ENCODE measurements around the gene OAS1. TPM values are rescaled to one million over a fixed set of nuclear protein-coding genes. Genes with fewer than 3 reads are reported as not detected.

The OAS1 gene
- total RNA-seq = 10 to 100 TPM; 13.8 to 18.1 TPM
- long read RNA-seq, partial matches to known transcripts = 0 of 6 reads
- long read RNA-seq, other reads (novel, unspliced or antisense) = 0 of 6 reads

- DNase-seq (no peak), ATAC-seq (peak; percentile 81 to 95)
- intact Hi-C loops (cut with DNase I) = no loop called here
Measured at GRCh38 chr12:112906712-112907414, at the start of gene OAS1. Gene OAS1, plus strand, starts transcription at chr12:112906962. Its CDS starts 78 bp downstream, at chr12:112907040.

- DNase-seq (no peak), ATAC-seq (no peak)
- intact Hi-C loops (cut with DNase I) = no loop called here
Measured at GRCh38 chr12:112859291-112859690, 47.5 kb upstream of the OAS1 start.

GRCh38 chr12:112860181-112860580 lies 46.6 kb upstream of the OAS1 start:
- no peak for ATAC-seq
- DNase-seq = no peak

GRCh38 chr12:112861284-112861683 lies 45.5 kb upstream of the OAS1 start:
- intact Hi-C loops (cut with DNase I) = no loop called here
- ATAC-seq = no peak

More at GRCh38 chr12:112860181-112860580, 46.6 kb upstream of the OAS1 start:
- intact Hi-C loops (cut with DNase I) = no loop called here

GRCh38 chr12:112862636-112863290 lies 44.0 kb upstream of the OAS1 start:
- DNase-seq = no peak
- intact Hi-C loops (cut with DNase I) = no loop called here
- no peak for ATAC-seq

More at GRCh38 chr12:112861284-112861683, 45.5 kb upstream of the OAS1 start:
- no peak for DNase-seq

GRCh38 chr12:112868459-112869041 lies 38.2 kb upstream of the OAS1 start:
- intact Hi-C loops (cut with DNase I) = no loop called here
- DNase-seq (no peak), ATAC-seq (no peak)

- no peak for ATAC-seq
- intact Hi-C loops (cut with DNase I) = no loop called here
- no peak for DNase-seq
Measured at GRCh38 chr12:112869091-112869490, 37.7 kb upstream of the OAS1 start.

- DNase-seq (no peak), ATAC-seq (no peak)
- intact Hi-C loops (cut with DNase I) = no loop called here
Measured at GRCh38 chr12:112869778-112870177, 37.0 kb upstream of the OAS1 start.

GRCh38 chr12:112870267-112870980 lies 36.3 kb upstream of the OAS1 start:
- DNase-seq = no peak
- no peak for ATAC-seq
- intact Hi-C loops (cut with DNase I) = no loop called here

GRCh38 chr12:112875608-112876007 lies 31.2 kb upstream of the OAS1 start:
- intact Hi-C loops (cut with DNase I) = no loop called here
- ATAC-seq (no peak), DNase-seq (no peak)

- ATAC-seq (no peak), DNase-seq (no peak)
- intact Hi-C loops (cut with DNase I) = no loop called here
Measured at GRCh38 chr12:112876506-112876905, 30.3 kb upstream of the OAS1 start.

- intact Hi-C loops (cut with DNase I) = no loop called here
- no peak for DNase-seq
- ATAC-seq = no peak
Measured at GRCh38 chr12:112877006-112877405, 29.8 kb upstream of the OAS1 start.

GRCh38 chr12:112878488-112878887 lies 28.3 kb upstream of the OAS1 start:
- no peak for ATAC-seq
- intact Hi-C loops (cut with DNase I) = no loop called here
- no peak for DNase-seq

- intact Hi-C loops (cut with DNase I) = no loop called here
- no peak for DNase-seq
- ATAC-seq = no peak
Measured at GRCh38 chr12:112879191-112879705, 27.5 kb upstream of the OAS1 start.

- ATAC-seq (no peak), DNase-seq (no peak)
- intact Hi-C loops (cut with DNase I) = no loop called here
Measured at GRCh38 chr12:112881602-112882001, 25.2 kb upstream of the OAS1 start.

- DNase-seq = no peak
- ATAC-seq = no peak
- intact Hi-C loops (cut with DNase I) = no loop called here
Measured at GRCh38 chr12:112885236-112885635, 21.5 kb upstream of the OAS1 start.

- no peak for DNase-seq
- ATAC-seq = no peak
- intact Hi-C loops (cut with DNase I) = no loop called here
Measured at GRCh38 chr12:112887550-112887949, 19.2 kb upstream of the OAS1 start.

- intact Hi-C loops (cut with DNase I) = no loop called here
- peak; percentile 72 for DNase-seq
- ATAC-seq = peak; percentile 30 to 51
Measured at GRCh38 chr12:112891093-112892024, 15.4 kb upstream of the OAS1 start.
